SK-N-SH (cell line): ENCODE measurements around the gene MN1. TPM values are rescaled to one million over a fixed set of nuclear protein-coding genes. Genes with fewer than 3 reads are reported as not detected.

Experiments
- CTCF ChIA-PET: fragments of 300-600, 350-600 bp; formaldehyde crosslinking; extraction: SDS; loops from one replicate; lab custom pipeline; 2021; lab: Yijun Ruan, JAX
- POLR2A ChIA-PET: fragments of 350-600 bp; sonication (Branson Sonifier 250); formaldehyde crosslinking; extraction: SDS; loops from one replicate; lab custom pipeline; 2020; ENCODE audit warnings: antibody characterized with exemption, inconsistent platforms; lab: Yijun Ruan, JAX
- DNase-seq: peaks from one replicate; pipeline ENCODE4 v3.0.0; 2012
- H2AFZ ChIP-seq: fragments of 200-600 bp; sonication (generic); 2 replicates; pipeline ENCODE4 v1.8.1; 2016; ENCODE audit warnings: antibody characterized with exemption, mild to moderate bottlenecking, low read depth
- H3F3A ChIP-seq: fragments of 200-600 bp; sonication (generic); replicated peaks from 2 replicates; pipeline ENCODE3; 2016; ENCODE audit warnings: antibody characterized with exemption, mild to moderate bottlenecking; ENCODE audit not compliant: insufficient read depth
- H3K27ac ChIP-seq, 2 experiments: fragments of 200-500 bp in 1 of 2; fragments of 200-600 bp in 1 of 2; sonication (Bioruptor generic) in 1 of 2; sonication (generic), shearing (Covaris generic) in 1 of 2; 2 replicates each; pipeline versions ENCODE4 v1.5.1 to v1.6.1; 2014 to 2016; ENCODE audit warnings: low read depth in 2 of 2, inconsistent platforms in 1 of 2, low read length in 1 of 2, mild to moderate bottlenecking in 1 of 2, mixed read lengths in 1 of 2
- H3K27me3 ChIP-seq: fragments of 200-600 bp; sonication (generic), shearing (Covaris generic); 2 replicates; pipeline ENCODE4 v1.6.1; 2016; ENCODE audit warnings: mixed run types; ENCODE audit not compliant: insufficient read depth
- H3K36me3 ChIP-seq, 2 experiments: fragments of 200-500 bp in 1 of 2; fragments of 200-600 bp in 1 of 2; sonication (Bioruptor generic) in 1 of 2; sonication (generic) in 1 of 2; replicated peaks in 1 of 2; 2 replicates each; pipeline versions ENCODE3 to v1.5.1; 2014 to 2016; ENCODE audit warnings: low read length in 1 of 2, mild to moderate bottlenecking in 1 of 2; ENCODE audit not compliant: insufficient read depth in 2 of 2, control insufficient read depth in 1 of 2
- H3K4me1 ChIP-seq, 2 experiments: fragments of 200-500 bp in 1 of 2; fragments of 200-600 bp in 1 of 2; sonication (Bioruptor generic) in 1 of 2; sonication (generic), shearing (Covaris generic) in 1 of 2; 2 replicates each; pipeline versions ENCODE4 v1.5.1 to v1.6.1; 2014 to 2016; ENCODE audit warnings: low read depth in 1 of 2, low read length in 1 of 2, mixed run types in 1 of 2; ENCODE audit not compliant: insufficient read depth in 2 of 2, control insufficient read depth in 1 of 2
- H3K4me2 ChIP-seq: fragments of 200-600 bp; sonication (generic), shearing (Covaris generic); 2 replicates; pipeline ENCODE4 v1.6.1; 2017; ENCODE audit warnings: mixed run types
- H3K4me3 ChIP-seq, 2 experiments: fragments of 200-500 bp in 1 of 2; fragments of 200-600 bp in 1 of 2; sonication (Bioruptor generic) in 1 of 2; sonication (generic), shearing (Covaris generic) in 1 of 2; 2 replicates each; pipeline versions ENCODE4 v1.5.1 to v1.8.1; 2014 to 2016; ENCODE audit warnings: low read depth in 2 of 2, inconsistent platforms in 1 of 2, low read length in 1 of 2, mild to moderate bottlenecking in 1 of 2, mixed read lengths in 1 of 2, moderate library complexity in 1 of 2
- H3K79me2 ChIP-seq: fragments of 200-600 bp; sonication (generic); 2 replicates; pipeline ENCODE4 v1.8.1; 2017; ENCODE audit warnings: mild to moderate bottlenecking; ENCODE audit not compliant: insufficient read depth
- H3K9ac ChIP-seq: fragments of 200-600 bp; sonication (generic); 2 replicates; pipeline ENCODE4 v1.6.1; 2017; ENCODE audit warnings: mixed run types
- H3K9me2 ChIP-seq: fragments of 200-600 bp; sonication (generic); 2 replicates; pipeline ENCODE4 v1.6.1; 2017; ENCODE audit warnings: mixed run types
- H3K9me3 ChIP-seq: fragments of 200-600 bp; sonication (generic); 2 replicates; pipeline ENCODE4 v1.6.1; 2017; ENCODE audit warnings: mixed run types, mild to moderate bottlenecking, moderate library complexity
- H4K20me1 ChIP-seq: fragments of 200-600 bp; sonication (generic); 2 replicates; pipeline ENCODE4 v1.6.1; 2017; ENCODE audit warnings: mild to moderate bottlenecking, mixed run types; ENCODE audit not compliant: insufficient read depth
- EP300 ChIP-seq, 2 experiments: IDR thresholded peaks; 2 replicates each; pipeline versions ENCODE4 v1.4.0 to v1.6.1; 2012; ENCODE audit warnings: borderline replicate concordance in 1 of 2, low read depth in 1 of 2, low read length in 1 of 2
- EZH2phosphoT487 ChIP-seq: fragments of 200-600 bp; sonication (generic); IDR thresholded peaks from 2 replicates; pipeline ENCODE4 v1.6.1; 2017; ENCODE audit warnings: low read depth, mixed run types, mild to moderate bottlenecking, antibody characterized with exemption, moderate library complexity, borderline replicate concordance
- FOSL2 ChIP-seq: IDR thresholded peaks from 2 replicates; pipeline ENCODE4 v1.4.0; 2012; ENCODE audit warnings: low read depth, mild to moderate bottlenecking, moderate library complexity, borderline replicate concordance
- FOXJ3 ChIP-seq: sonication (generic); formaldehyde crosslinking; IDR thresholded peaks from 2 replicates; pipeline ENCODE4 v1.5.1; 2020; ENCODE audit warnings: mild to moderate bottlenecking, missing genetic modification reagents
- GABPA ChIP-seq: IDR thresholded peaks from 2 replicates; pipeline ENCODE4 v1.4.0; 2012; ENCODE audit warnings: low read depth, mild to moderate bottlenecking
- GATA2 ChIP-seq: sonication (generic); formaldehyde crosslinking; IDR thresholded peaks from 2 replicates; pipeline ENCODE4 v1.5.0; 2020; ENCODE audit warnings: mild to moderate bottlenecking, missing genetic modification reagents
- JUND ChIP-seq: IDR thresholded peaks from 2 replicates; pipeline ENCODE4 v1.4.0; 2012
- NFIC ChIP-seq: IDR thresholded peaks from 2 replicates; pipeline ENCODE4 v1.4.0; 2012; ENCODE audit warnings: borderline replicate concordance
- RAD21 ChIP-seq: IDR thresholded peaks from 2 replicates; pipeline ENCODE4 v1.6.1; 2012; ENCODE audit warnings: mild to moderate bottlenecking, low read length
- RCOR1 ChIP-seq: fragments of 150-350 bp; IDR thresholded peaks from 2 replicates; pipeline ENCODE4 v1.6.1; 2017; ENCODE audit warnings: antibody characterized with exemption, low read length
- REST ChIP-seq: IDR thresholded peaks from 2 replicates; pipeline ENCODE4 v1.6.1; 2012; ENCODE audit warnings: mild to moderate bottlenecking, low read depth, low read length, moderate library complexity
- RFX5 ChIP-seq: IDR thresholded peaks from 2 replicates; pipeline ENCODE4 v1.6.1; 2012; ENCODE audit warnings: mild to moderate bottlenecking, improper control_type of control experiment, low read length
- RXRA ChIP-seq: IDR thresholded peaks from 2 replicates; pipeline ENCODE4 v1.4.0; 2012; ENCODE audit warnings: low read depth, mild to moderate bottlenecking, borderline replicate concordance
- SIN3A ChIP-seq: IDR thresholded peaks from 2 replicates; pipeline ENCODE4 v1.6.1; 2012; ENCODE audit warnings: low read depth, mild to moderate bottlenecking, low read length, moderate library complexity, borderline replicate concordance
- TAF1 ChIP-seq: IDR thresholded peaks from 2 replicates; pipeline ENCODE4 v1.6.1; 2012; ENCODE audit warnings: low read depth, mild to moderate bottlenecking, low read length, moderate library complexity, borderline replicate concordance
- TEAD4 ChIP-seq: IDR thresholded peaks from 2 replicates; pipeline ENCODE4 v1.4.0; 2012; ENCODE audit warnings: mild to moderate bottlenecking, borderline replicate concordance; ENCODE audit not compliant: insufficient read depth
- USF1 ChIP-seq: IDR thresholded peaks from 2 replicates; pipeline ENCODE4 v1.4.0; 2012; ENCODE audit warnings: low read depth, borderline replicate concordance
- USF2 ChIP-seq: fragments of 150-350 bp; IDR thresholded peaks from 2 replicates; pipeline ENCODE4 v1.6.1; 2017; ENCODE audit warnings: antibody characterized with exemption, low read length, low read depth, borderline replicate concordance
- ZBTB33 ChIP-seq: IDR thresholded peaks from 2 replicates; pipeline ENCODE4 v1.4.0; 2012; ENCODE audit warnings: low read depth, borderline replicate concordance
- WGBS: methylation state at CpG from one replicate; pipeline ENCODE4 v1.1.6; 2017; ENCODE audit warnings: low lambda C conversion rate; 5-methylcytosine and 5-hydroxymethylcytosine counted together
- polyA plus RNA-seq, 3 experiments: library from polyadenylated mRNA; depleted of rRNA; stranded (reverse); fragments of >200 nt; gene quantifications; 2 replicates each; pipeline ENCODE4 v1.2.3, GENCODE V29; 2012

MN1 gene
- polyA plus RNA-seq, 1 of the 3 experiments (the other 2 are of a cell fraction), result 0.20 TPM

GRCh38 chr22:27755521-27756211 is 45.9 kb downstream of the MN1 start:
- H3K79me2 ChIP-seq, result no peaks in the 10 kb centered on the region
- no peak overlapping the region for H3K4me2 ChIP-seq
- WGBS, result 67% methylated on average over 18 of the region's 19 CpGs
- no peaks in the 10 kb centered on the region for H3K9me3 ChIP-seq
- no peak overlapping the region for H3K9ac ChIP-seq
- no peak overlapping the region for H3K27ac ChIP-seq
- no peaks in the 10 kb centered on the region for H3K27me3 ChIP-seq
- H2AFZ ChIP-seq, result no peak overlapping the region
- H3K36me3 ChIP-seq, result no peaks in the 10 kb centered on the region
- no peaks in the 10 kb centered on the region for H3F3A ChIP-seq
- TF ChIP-seq REST (no peak), RAD21 (no peak), RFX5 (no peak), EZH2phosphoT487 (no peak), RXRA (no peak), SIN3A (no peak), USF1 (no peak), FOSL2 (no peak)
- CTCF ChIA-PET, result interaction anchor here (1.0 kb wide), 1 partner anchor 10 kb away, joined by 4 read pairs; no protein-coding TSS in a partner anchor
- POLR2A ChIA-PET, result no interaction called here
- H3K4me3 ChIP-seq, result no peak overlapping the region
- no peaks in the 10 kb centered on the region for H4K20me1 ChIP-seq
- no peak for DNase-seq
- H3K9me2 ChIP-seq, result no peaks in the 10 kb centered on the region
- no peaks in the 10 kb centered on the region for H3K4me1 ChIP-seq

- Histone ChIP-seq H4K20me1 (no peaks in the 10 kb centered on the region), H3K36me3 (no peaks in the 10 kb centered on the region), H3K9me3 (no peaks in the 10 kb centered on the region), H3K9ac (no peak overlapping the region), H3K4me2 (no peak overlapping the region), H3K4me3 (no peak overlapping the region), H3K27ac (no peak overlapping the region), H3K9me2 (no peaks in the 10 kb centered on the region), H3K4me1 (no peaks in the 10 kb centered on the region), H2AFZ (no peak overlapping the region), H3F3A (no peaks in the 10 kb centered on the region), H3K27me3 (no peaks in the 10 kb centered on the region; the same call in 1 of the 2 replicates), H3K79me2 (no peaks in the 10 kb centered on the region)
- TF ChIP-seq GATA2 (CRISPR knock-in tag) (no peak), SIN3A (no peak), NFIC (no peak), RCOR1 (no peak), EP300 (IDR thresholded peaks at IDR 0.05; ENCODE audit: borderline replicate concordance in 1 of 2, low read depth in 1 of 2, low read length in 1 of 2) (no peak), ZBTB33 (no peak), JUND (no peak), GABPA (no peak), FOXJ3 (CRISPR knock-in tag) (no peak), USF2 (no peak), TAF1 (no peak), TEAD4 (no peak), RXRA (no peak)
- no peak for DNase-seq
- CTCF ChIA-PET, result interaction anchor here (1.0 kb wide), 1 partner anchor 9 kb away, joined by 4 read pairs; no protein-coding TSS in a partner anchor
- 38% methylated on average over 4 of the region's 8 CpGs for WGBS
- POLR2A ChIA-PET, result no interaction called here
These were observed 46.6 kb downstream of the MN1 start for GRCh38 chr22:27754888-27755480.
